Activated gamma-delta T cell treated with anti-CD3 and anti-CD28 coated beads, Interleukin-2, amount 50 U/mL, for 16 hours (primary cell): ENCODE data around the gene GREB1.

ENCODE experiments used
- DNase-seq: peaks from one replicate; pipeline ENCODE4 v3.0.0-alpha.2; 2020; ENCODE audit warnings: low read depth

Gene GREB1

DNA sequence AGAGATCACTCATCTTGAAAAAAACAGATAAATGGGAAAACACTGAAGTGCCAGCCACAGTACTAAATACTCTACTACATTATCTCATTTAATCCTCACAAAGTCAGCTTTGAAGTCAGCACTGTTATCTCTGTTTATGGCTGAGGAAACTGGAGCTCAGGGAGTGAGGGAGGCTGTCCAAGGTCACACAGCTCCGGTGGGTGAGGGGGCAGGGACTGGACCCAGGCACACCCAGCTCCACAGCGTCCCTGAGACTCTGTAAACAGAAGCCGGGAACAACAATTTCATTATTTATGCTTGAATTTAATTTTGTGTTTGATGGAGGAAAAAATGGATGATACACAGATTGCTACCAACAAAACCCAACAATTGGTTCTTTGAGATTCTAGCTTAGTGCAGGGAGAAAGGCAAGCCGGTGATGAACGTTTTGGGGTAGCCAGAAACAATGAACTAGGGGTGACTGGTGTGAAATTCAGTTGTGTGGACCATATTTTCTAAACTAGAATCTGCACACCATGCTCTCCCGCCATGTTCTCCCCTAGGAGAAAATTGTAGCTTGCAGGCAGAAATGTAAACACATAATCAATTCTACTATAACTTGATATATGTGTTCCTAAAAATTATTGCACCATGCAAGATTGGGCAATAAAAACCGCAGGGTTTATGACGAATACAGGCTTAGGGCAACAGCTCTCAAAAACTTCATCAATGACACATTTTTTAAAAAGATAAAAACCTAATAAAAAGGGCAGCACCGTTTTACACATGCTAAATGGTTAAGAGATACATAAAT is at the start of gene GREB1:
Gene GREB1 (plus strand): TSS at position 768 of the 793 bp plus-strand sequence. CDS start 22,570 bp downstream, outside the sequence.
- DNase-seq, result no peak

DNA sequence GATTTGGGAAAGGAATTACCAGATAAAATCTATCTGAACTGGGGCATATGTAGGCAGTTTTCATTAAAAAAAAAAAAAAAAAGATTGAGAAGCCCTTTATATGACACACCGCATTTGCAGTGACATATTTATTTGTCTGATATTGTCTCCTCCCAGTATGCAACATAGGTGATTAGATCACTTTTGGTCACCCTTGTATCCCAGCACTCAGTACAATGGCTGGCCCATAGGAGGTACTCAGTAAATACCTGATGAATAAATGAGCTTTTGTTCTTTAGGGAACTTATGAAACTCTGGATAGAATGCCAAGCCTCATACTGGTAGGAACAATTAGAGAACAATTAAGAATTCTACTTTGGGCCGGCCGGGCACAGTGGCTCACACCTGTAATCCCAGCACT is 45.0 kb upstream of the GREB1 start:
- DNase-seq, result no peak

- no peak for DNase-seq
Measured at GRCh38 chr2:11490194-11490593, 43.7 kb upstream of the GREB1 start.

- no peak for DNase-seq
Measured at GRCh38 chr2:11491348-11491933, 42.4 kb upstream of the GREB1 start.

DNA sequence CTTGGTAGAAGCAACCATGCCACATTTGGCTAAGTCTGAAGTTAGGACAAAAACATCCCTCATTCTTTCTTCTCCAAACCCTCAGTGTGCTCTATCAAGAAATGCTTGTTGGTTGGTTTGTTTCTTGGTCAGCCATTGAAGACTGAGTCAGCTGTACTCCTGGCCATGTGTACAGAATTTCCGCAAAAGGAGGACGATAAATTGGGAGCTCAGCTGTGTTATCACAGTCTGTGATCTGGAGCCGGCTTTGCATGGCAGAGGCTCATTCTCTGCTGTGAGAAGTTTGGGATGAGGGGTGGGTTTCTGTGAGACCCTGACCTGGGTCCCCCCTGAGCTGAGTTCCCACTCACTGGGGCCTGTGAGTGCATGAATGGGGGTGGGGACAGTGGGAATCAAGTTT is 41.6 kb upstream of the GREB1 start:
- DNase-seq, result no peak

DNA sequence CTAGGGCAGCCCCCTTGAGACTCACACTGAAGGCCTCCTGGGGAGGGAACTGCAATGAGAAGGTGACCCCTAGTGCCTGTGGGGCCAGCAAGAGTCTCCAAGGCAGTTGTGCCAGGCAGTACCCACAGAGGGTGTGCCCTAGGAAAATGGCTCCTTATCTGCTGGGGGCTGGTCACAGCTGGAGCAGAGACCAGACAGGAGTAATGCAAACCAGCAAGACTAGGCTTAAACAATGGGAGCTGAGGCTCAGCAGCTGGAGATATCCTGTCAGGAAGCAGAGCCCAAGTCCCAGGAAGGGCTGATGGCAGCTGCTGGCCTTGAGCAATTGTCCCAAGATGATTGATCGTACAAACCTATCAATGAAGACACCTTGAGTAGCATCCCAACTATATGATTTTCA is 41.1 kb upstream of the GREB1 start:
- no peak for DNase-seq

DNA sequence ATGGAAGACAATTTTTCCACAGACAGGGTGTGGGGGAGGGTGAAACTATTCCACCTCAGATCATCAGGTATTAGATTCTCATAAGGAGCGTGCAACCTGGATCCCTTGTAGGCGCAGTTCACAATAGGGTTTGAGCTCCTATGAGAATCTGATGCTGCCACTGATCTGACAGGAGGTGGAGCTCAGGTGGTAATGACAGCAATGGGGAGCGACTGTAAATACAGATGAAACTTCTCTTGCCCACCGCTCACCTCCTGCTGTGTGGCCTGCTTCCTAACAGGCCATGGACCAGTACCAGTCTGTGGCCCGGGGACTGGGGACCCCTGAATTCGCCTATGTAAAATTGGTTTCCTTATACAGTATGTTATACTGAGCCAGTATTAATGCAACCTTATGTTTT is 40.6 kb upstream of the GREB1 start:
- no peak for DNase-seq

- DNase-seq, result no peak
Measured at GRCh38 chr2:11494310-11494709, 39.5 kb upstream of the GREB1 start.

- no peak for DNase-seq
Measured at GRCh38 chr2:11495844-11496681, 37.8 kb upstream of the GREB1 start.

DNA sequence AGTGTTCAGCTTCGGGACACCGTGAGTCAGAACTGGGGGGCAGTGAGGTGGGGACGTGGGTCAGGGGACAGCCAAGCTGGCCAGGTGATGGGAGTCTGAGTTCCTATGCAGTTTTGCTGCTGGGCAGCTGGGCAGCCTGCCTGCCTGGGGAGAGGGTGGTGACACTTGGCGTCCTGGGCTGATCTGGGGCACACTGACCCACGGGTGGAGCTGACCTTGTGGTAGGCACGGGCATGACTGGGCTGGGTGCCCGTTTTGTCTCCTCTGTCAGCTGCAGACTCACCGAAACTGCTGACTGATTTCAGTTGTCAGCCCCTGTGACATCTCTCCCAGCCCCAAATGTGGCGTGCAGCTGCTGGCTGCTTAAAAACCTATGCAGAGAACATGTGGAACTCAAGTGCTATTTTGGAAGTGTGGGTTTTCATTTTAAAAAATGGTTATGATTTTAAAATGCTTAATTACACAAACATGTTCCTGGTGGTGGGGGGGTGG is 35.3 kb upstream of the GREB1 start:
- DNase-seq, result no peak

DNA sequence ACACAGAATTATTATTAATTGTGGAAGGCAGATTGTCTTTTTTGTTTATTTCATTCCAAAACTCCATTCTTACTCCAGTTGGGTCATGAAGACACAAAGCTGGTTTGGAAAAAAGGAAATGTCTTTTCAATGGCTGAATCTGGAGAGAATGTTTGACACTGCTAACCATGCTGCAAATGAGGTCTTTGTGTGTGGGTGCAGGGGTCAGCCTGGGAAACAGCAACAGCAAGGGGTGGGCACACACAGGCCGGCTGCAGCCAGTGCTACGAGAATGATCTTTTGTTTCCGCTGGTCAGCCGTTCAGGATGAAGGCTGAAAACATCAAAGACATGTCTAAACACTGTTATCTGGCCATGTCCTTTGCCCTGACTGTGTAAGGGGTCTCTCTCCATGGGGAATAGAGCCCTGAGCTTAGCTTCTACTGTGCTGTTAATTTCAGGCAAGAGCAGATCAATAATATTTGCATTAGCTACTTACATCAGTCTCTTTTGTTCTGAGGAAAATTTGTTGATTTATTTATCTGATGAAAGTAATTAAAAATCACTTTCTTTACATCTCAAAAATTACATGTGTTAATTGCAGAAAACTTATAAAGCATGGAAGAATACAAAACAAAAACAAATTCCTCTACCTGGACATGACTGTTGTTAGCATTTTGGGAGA is 34.6 kb upstream of the GREB1 start:
- no peak for DNase-seq

DNA sequence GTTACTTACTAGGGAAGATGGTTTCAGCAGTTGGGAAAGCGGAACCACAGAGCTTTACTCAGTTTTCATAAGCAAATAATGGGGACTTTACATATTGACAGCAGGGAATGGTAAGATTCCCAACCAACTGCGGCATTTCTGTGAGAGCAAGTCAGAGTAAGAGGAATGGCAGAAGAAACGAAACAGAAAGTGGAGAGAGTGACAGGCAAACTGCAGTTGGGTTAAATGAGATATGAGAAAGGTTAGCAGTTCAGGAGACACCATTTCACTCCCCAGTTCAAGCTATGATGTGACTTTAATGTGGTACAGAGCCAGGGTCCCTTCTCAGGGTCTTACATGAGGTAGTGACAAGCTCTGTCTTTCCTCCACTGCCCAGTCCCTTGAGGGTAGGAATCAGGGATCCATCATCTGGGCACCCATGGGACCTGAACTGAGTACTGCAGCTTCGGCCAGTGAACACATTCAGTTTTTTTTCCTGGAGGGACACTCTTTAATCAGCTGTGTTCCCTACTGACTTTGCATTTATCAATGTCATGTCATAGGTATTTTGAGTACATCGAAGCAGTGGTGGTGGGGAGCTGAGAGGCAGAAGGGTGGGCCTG is 33.0 kb upstream of the GREB1 start:
- no peak for DNase-seq

DNA sequence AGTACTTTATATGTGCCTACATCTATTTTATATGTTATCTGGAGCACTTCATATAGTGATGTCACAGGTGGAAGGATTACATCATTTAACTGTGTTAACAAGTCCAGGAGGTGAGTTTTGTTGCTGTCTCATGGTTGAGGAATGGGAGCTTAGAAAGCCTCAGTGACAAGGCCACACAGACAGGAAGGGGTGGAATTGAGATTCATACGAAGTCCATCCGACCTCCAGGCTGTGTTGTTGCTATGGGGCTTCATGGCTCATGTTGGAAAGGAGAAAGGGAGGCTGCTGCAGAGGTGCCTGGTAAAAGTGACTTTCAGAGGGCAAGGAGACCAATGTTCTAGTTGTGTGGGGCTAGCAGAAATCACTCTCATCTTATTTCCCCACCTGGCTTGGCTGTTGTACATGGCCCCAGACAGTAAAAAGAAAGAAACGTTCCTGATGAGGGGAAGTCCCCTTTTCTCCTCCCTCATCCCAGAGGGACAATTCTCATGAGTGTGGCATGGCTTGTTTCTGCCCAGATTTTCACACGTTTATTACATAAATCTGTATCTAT is 31.0 kb upstream of the GREB1 start:
- no peak for DNase-seq

DNA sequence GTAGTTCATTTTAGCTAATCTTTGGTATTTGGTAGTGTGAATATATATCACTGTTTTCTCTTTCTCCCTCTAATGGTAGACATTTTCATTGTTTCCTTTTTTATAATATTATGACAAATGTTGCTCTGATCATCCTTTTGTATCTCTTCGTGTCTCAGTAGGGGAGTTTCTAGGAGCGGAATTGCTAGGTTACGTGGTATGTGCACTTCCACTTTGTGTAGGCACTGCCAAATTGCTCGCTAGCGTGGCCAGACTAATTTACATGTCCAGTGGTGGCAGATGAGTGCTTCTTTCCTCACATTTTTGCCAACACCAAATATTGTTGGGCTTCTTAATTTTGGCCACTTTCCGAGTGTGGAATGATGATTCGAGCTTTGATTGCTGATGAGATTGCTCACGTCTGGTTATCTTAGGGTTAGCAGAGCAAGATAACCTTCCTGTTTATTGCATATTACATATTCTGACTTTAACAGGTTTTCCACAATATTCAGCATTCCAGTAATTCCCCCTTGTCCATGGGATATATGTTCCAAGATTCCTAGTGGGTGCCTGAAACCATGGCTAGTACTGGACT is 30.4 kb upstream of the GREB1 start:
- DNase-seq, result no peak

- no peak for DNase-seq
Measured at GRCh38 chr2:11505652-11506610, 27.9 kb upstream of the GREB1 start.

DNA sequence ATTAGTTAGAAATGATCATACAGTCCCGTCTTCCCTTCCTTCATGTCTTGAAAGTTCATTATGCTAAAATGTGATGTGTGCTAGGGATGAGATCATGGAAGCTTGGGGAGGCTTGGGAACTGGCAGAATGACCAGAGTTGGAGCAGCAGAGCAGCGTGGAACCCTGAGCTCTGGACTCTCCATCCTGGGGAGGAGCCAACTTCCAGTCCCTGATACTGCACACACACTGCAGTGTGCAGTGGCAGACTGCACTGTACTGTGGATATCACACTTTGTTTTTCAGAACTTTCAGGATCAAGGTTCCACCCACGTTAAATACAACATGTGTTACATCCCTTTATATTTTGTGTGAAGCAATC is 27.3 kb upstream of the GREB1 start:
- no peak for DNase-seq

- no peak for DNase-seq
Measured at GRCh38 chr2:11507517-11507916, 26.3 kb upstream of the GREB1 start.

DNA sequence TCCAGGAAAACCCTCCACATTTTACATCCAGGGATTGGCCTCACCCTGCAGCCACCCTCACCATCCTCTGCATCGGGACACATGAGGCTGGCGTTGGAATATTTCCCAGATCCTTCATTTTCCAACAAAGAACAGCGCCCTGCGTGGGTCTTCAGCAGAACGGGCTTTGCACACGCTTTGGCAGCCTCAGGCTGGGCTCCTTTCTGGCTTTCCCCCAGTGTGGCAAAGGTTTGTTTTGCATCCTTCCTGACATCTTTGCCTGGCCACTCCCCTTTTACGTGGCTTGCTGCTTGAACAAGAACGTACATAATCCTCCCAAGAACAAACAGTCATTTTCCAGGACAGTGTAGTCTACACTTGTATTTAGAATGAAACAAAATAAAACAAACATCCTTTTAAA is 25.6 kb upstream of the GREB1 start:
- DNase-seq, result no peak

DNA sequence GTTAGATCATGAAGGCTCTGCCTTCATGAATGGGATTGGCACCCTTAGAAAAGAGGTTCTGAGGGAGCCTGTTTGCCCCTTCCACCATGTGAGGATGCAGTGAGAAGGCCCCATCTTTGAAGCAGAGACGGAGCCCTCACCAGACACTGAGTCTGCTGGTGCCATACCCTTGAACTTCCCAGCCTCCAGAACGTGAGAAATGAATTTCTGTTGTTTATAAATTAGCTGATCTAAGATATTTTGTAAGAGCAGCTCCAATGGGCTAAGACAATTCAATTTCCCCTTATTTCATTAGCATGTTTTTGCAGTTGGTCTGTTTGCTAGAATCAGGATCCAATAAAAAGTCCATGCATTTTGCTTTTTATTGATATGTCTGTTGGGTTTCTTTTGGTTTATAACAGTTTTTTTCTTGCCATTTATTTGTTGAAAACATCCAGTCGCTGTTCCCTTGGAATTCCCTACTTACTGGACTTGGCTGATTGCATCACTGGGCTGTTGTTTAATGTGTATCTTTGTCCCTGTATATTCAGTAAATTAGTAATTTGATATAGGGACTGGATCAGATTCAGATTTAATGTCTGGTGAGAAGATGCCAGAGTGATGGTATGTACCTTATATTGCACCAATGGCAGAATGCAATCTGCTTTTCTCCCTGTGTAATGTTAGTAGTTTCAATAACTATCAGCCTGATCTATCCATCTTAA is 24.0 kb upstream of the GREB1 start:
- no peak for DNase-seq
